ENCODE results near the gene PCDH19. TPM values are rescaled to one million over a fixed set of nuclear protein-coding genes. Genes with fewer than 3 reads are reported as not detected.

PCDH19 gene
- polyA plus RNA-seq, 1 of the 3 experiments (the other 2 are of a cell fraction): under 0.01 TPM

DNA sequence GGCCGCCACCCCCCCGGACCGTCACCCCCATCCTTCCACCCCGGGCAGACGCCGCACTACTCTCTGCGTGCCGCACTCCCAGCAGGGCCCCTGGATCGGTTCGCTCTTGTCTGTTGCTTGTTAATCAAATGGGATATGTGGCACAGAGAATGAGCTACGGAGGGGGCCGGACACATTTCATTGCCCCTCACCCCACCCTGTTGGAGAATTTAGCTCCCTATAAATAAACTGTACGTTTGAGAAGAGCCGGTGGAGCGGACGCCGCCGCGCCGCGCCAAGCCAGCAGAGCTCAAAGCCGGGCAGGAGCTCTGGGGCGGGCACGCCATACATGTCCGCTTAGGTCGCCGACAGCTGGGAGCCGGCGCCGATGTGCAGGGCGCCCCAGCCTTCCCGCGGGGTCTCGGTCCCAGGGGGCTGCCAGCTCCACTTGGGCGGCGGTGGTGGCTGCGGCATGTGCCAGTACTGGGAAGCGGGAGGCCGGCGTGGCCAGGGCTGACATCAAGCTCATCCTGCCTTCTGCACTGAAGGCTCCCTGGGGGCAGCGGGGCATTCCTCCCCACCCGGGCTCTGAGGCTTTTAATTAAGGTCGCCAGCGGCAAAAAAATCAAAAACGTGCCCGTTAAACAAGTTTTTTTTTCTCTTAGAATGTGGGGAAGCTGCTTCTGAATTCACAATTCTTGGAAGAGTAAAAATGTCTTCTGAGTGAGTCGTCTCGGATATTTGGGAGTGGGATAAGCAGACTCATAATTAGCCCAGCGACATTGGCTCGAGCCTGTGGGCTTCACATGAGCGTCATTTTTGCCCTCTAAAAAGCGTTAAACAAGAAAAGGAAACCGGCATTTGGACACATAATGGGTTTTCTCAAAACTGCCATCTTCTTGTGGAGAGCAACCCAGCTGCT is 1.1 kb upstream of the PCDH19 start:
- peak overlapping the region; percentile 33; the same call in 1 of the 2 replicates for H3K4me2 ChIP-seq

DNA sequence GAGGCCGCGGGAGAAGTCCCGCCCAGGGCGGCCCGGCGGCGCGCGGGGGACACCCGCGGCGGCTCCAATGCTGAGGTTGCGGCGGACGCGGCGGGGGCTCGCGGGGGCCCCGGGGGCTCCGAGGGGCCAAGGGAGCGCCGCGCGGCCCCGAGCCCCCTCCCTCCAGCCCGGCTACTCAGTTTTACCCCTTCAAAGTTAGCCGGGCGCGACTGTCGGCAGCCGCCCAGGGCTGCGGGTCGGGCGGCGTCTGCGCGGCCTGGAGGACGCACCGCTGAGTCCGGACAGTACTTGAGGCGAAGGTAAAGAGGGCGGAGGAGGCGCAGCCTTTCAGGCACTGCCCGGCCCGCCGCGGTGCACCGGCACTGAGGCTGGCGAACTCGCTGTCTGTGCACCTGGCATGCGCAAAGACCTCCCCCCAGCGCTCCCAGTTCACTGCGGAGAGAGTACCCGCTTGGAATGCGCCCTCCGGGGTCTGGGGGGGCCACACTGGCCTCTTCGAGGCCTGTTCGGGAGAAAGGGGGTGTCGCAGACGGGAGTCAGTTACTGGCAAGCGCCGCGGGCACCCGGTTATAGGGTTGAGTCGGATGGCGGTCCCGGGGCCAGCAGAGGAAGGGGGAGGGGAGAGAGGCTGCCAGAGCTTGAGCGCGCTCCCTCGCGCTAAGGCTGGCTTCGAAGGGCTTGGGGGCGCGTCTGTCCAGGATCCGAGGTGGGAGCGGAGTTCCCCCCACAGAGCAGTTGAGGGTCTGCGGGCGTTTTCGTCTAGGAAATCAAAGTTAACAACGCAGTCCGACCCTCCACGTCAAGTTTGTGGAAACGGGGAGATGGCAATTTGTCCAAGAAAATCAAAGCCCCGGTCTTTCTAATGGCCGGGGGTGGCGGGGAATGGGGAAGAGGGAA is 1.1 kb downstream of the PCDH19 start:
- Histone ChIP-seq H3K4me1 (ENCODE audit: control insufficient read depth in 1 of 2, insufficient read depth in 2 of 2, low read depth in 1 of 2, low read length in 1 of 2) (no peaks in the 10 kb centered on the region; a peak in 1 of 4 replicates), H3K27me3 (ENCODE audit: insufficient read depth) (peaks cover 65% of the 10 kb centered on the region), H3K36me3 (replicated peaks in 1 of 2; ENCODE audit: control insufficient read depth in 1 of 2, insufficient read depth in 2 of 2, low read length in 1 of 2) (no peaks in the 10 kb centered on the region), H2AFZ (ENCODE audit: low read depth) (no peak overlapping the region), H4K20me1 (ENCODE audit: insufficient read depth) (no peaks in the 10 kb centered on the region), H3K9ac (no peak overlapping the region), H3K4me2 (peak overlapping the region; percentile 71; the same call in 1 of the 2 replicates), H3F3A (replicated peaks; ENCODE audit: insufficient read depth) (no peaks in the 10 kb centered on the region), H3K4me3 (ENCODE audit: low read depth in 2 of 2, low read length in 1 of 2) (no peak overlapping the region), H3K9me2 (no peaks in the 10 kb centered on the region), H3K27ac (ENCODE audit: low read depth in 2 of 2, low read length in 1 of 2) (no peak overlapping the region), H3K79me2 (ENCODE audit: insufficient read depth) (no peaks in the 10 kb centered on the region), H3K9me3 (no peaks in the 10 kb centered on the region)
- 41% methylated on average over 27 of the region's 87 CpGs for WGBS (ENCODE audit: low lambda C conversion rate)
- peak; percentile 22 for DNase-seq
- ChIA-PET CTCF (no interaction called here), POLR2A (no interaction called here)
- TF ChIP-seq RCOR1 (IDR thresholded peaks at IDR 0.05; ENCODE audit: low read length) (no peak), FOXJ3 (CRISPR knock-in tag; IDR thresholded peaks at IDR 0.05) (no peak), NFIC (IDR thresholded peaks at IDR 0.05; ENCODE audit: borderline replicate concordance) (no peak), RAD21 (IDR thresholded peaks at IDR 0.05; ENCODE audit: low read length) (no peak), SIN3A (IDR thresholded peaks at IDR 0.05; ENCODE audit: borderline replicate concordance, low read depth, low read length) (no peak), GATA2 (CRISPR knock-in tag; IDR thresholded peaks at IDR 0.05) (no peak), FOSL2 (IDR thresholded peaks at IDR 0.05; ENCODE audit: borderline replicate concordance, low read depth) (no peak), EP300 (IDR thresholded peaks at IDR 0.05; ENCODE audit: borderline replicate concordance in 1 of 2, low read depth in 1 of 2, low read length in 1 of 2) (no peak), CHD2 (IDR thresholded peaks at IDR 0.05; ENCODE audit: low read length, partially characterized antibody) (no peak), SMC3 (IDR thresholded peaks at IDR 0.05; ENCODE audit: low read depth, low read length) (no peak)
- TF ChIP-seq, protein P1, sequence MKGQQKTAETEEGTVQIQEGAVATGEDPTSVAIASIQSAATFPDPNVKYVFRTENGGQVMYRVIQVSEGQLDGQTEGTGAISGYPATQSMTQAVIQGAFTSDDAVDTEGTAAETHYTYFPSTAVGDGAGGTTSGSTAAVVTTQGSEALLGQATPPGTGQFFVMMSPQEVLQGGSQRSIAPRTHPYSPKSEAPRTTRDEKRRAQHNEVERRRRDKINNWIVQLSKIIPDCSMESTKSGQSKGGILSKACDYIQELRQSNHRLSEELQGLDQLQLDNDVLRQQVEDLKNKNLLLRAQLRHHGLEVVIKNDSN (IDR thresholded peaks at IDR 0.05; ENCODE audit: borderline replicate concordance, low read depth): no peak
- TF ChIP-seq, protein P2, sequence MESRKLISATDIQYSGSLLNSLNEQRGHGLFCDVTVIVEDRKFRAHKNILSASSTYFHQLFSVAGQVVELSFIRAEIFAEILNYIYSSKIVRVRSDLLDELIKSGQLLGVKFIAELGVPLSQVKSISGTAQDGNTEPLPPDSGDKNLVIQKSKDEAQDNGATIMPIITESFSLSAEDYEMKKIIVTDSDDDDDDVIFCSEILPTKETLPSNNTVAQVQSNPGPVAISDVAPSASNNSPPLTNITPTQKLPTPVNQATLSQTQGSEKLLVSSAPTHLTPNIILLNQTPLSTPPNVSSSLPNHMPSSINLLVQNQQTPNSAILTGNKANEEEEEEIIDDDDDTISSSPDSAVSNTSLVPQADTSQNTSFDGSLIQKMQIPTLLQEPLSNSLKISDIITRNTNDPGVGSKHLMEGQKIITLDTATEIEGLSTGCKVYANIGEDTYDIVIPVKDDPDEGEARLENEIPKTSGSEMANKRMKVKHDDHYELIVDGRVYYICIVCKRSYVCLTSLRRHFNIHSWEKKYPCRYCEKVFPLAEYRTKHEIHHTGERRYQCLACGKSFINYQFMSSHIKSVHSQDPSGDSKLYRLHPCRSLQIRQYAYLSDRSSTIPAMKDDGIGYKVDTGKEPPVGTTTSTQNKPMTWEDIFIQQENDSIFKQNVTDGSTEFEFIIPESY (IDR thresholded peaks at IDR 0.05; ENCODE audit: borderline replicate concordance, low read depth): no peak
- TF ChIP-seq, protein P3, sequence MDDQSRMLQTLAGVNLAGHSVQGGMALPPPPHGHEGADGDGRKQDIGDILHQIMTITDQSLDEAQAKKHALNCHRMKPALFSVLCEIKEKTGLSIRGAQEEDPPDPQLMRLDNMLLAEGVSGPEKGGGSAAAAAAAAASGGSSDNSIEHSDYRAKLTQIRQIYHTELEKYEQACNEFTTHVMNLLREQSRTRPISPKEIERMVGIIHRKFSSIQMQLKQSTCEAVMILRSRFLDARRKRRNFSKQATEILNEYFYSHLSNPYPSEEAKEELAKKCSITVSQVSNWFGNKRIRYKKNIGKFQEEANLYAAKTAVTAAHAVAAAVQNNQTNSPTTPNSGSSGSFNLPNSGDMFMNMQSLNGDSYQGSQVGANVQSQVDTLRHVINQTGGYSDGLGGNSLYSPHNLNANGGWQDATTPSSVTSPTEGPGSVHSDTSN (IDR thresholded peaks at IDR 0.05): no peak

More for the DNA sequence above, 1.1 kb upstream of the PCDH19 start:
- DNase-seq: peak; percentile 33
- TF ChIP-seq POLR2AphosphoS5 (IDR thresholded peaks at IDR 0.05; ENCODE audit: low read depth, low read length) (no peak), MEF2A (IDR thresholded peaks at IDR 0.05; ENCODE audit: borderline replicate concordance, low read depth) (no peak), EP300 (IDR thresholded peaks at IDR 0.05; ENCODE audit: borderline replicate concordance in 1 of 2, low read depth in 1 of 2, low read length in 1 of 2) (no peak), YY1 (IDR thresholded peaks at IDR 0.05; ENCODE audit: low read depth) (no peak), NFIC (IDR thresholded peaks at IDR 0.05; ENCODE audit: borderline replicate concordance) (no peak), EZH2phosphoT487 (IDR thresholded peaks at IDR 0.05; ENCODE audit: borderline replicate concordance, low read depth) (no peak), CHD2 (IDR thresholded peaks at IDR 0.05; ENCODE audit: low read length, partially characterized antibody) (no peak), ELF1 (IDR thresholded peaks at IDR 0.05) (no peak)
- TF ChIP-seq, protein P1 (IDR thresholded peaks at IDR 0.05; ENCODE audit: borderline replicate concordance, low read depth): no peak
- Histone ChIP-seq H3K79me2 (ENCODE audit: insufficient read depth) (no peaks in the 10 kb centered on the region), H4K20me1 (ENCODE audit: insufficient read depth) (no peaks in the 10 kb centered on the region), H2AFZ (ENCODE audit: low read depth) (no peak overlapping the region), H3K9ac (no peak overlapping the region), H3F3A (replicated peaks; ENCODE audit: insufficient read depth) (no peaks in the 10 kb centered on the region), H3K27ac (ENCODE audit: low read depth in 2 of 2, low read length in 1 of 2) (no peak overlapping the region), H3K4me1 (ENCODE audit: control insufficient read depth in 1 of 2, insufficient read depth in 2 of 2, low read depth in 1 of 2, low read length in 1 of 2) (no peaks in the 10 kb centered on the region; a peak in 1 of 4 replicates), H3K9me2 (no peaks in the 10 kb centered on the region), H3K36me3 (replicated peaks in 1 of 2; ENCODE audit: control insufficient read depth in 1 of 2, insufficient read depth in 2 of 2, low read length in 1 of 2) (no peaks in the 10 kb centered on the region), H3K9me3 (no peaks in the 10 kb centered on the region), H3K27me3 (ENCODE audit: insufficient read depth) (peaks cover 70% of the 10 kb centered on the region), H3K4me3 (ENCODE audit: low read depth in 2 of 2, low read length in 1 of 2) (no peak overlapping the region)
- 26% methylated on average over 28 of the region's 53 CpGs for WGBS (ENCODE audit: low lambda C conversion rate)
- CTCF ChIA-PET: interaction anchor here (0.6 to 0.8 kb wide), 2 partner anchors 43 to 1187 kb away, joined by 3 read pairs; no protein-coding TSS in a partner anchor
- POLR2A ChIA-PET: no interaction called here
